Erythroblast (primary cell): ENCODE measurements around the gene OOSP4B.

Experiments used
- DNase-seq, 2 experiments: peaks; one replicate each; lab custom pipeline; 2025; lab: John Stamatoyannopoulos, UW
- GATA1 ChIP-seq: IDR thresholded peaks from 2 replicates; pipeline ENCODE4 v1.6.1; 2011; ENCODE audit warnings: low read depth, mild to moderate bottlenecking, control low read depth, low read length, moderate library complexity
- POLR2A ChIP-seq: IDR thresholded peaks from 2 replicates; pipeline ENCODE4 v1.6.1; 2011; ENCODE audit warnings: mild to moderate bottlenecking, low read length

OOSP4B gene

DNA sequence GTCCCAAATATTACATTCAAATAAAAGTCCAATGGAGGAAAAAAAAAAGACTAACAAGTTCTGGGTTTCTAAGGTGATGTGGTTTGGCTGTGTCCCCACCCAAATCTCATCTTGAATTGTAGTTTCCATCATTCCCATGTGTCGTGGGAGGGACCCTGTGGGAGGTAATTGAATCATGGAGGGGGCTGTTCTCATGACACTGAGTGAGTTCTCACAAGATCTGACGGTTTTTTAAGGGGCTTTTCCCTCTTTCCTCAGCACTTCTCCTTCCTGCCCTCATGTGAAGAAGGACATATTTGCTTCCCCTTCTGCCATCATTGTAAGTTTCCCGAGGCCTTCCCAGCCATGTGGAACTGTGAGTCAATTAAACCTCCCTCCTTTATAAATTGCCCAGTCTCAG lies 63.6 kb downstream of the OOSP4B start:
- DNase-seq, result no peak

More for the DNA sequence above, 63.6 kb downstream of the OOSP4B start:
- TF ChIP-seq POLR2A (no peak), GATA1 (no peak)
